Stimulated activated naive CD8-positive, alpha-beta T cell treated with anti-CD3 and anti-CD28 coated beads, Interleukin-15, Interleukin-2, amounts not matched to agents 100 U/mL and 50 U/mL, for 24 hours (primary cell): ENCODE results near the gene COLEC11.
"Not testable (repeated sequence)": the region's sequence is repeated elsewhere in the genome, so short reads cannot be mapped to it uniquely, and the experiment has no call there.

Experiments used
- ATAC-seq: fragments of 150-1000 bp; cut with Tn5 transposase; one replicate; pipeline ENCODE4 v1.10.0; 2021
- DNase-seq: peaks from one replicate; pipeline ENCODE4 v3.0.0; 2021

Gene COLEC11

DNA sequence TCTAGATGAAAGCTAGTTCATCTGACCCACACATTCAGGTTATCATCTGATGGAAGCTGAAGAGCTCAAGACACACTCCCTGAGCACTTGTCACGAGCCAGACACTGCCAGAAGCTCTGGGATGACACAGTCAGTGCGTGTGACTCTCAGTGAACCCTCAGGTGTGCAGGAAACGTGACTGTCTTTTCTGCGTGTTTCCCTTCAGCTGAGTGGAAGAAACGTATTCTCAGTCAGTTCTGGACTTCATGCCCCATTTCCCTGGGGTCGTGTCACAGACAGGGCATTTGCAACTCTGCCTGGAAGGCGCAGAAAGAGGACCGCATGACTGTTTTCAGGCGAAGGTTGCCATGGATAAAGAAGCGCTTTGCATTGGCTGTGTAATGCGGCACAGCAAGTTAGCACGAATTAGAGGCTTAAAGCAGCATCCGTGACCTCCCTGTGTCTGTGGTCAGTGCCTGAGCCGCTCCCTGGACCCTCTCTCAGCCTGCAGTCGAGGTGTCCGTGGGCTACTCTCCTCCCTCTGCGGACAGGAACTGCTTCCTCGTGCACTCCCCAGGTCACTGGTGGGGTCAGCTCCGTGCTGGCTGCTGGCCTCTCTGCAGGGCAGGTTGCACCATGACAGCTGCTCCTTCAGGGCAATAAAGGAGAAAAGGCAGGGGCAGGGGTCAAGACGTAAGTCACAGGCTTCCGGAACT is 59.8 kb downstream of the COLEC11 start:
- ATAC-seq = no peak

DNA sequence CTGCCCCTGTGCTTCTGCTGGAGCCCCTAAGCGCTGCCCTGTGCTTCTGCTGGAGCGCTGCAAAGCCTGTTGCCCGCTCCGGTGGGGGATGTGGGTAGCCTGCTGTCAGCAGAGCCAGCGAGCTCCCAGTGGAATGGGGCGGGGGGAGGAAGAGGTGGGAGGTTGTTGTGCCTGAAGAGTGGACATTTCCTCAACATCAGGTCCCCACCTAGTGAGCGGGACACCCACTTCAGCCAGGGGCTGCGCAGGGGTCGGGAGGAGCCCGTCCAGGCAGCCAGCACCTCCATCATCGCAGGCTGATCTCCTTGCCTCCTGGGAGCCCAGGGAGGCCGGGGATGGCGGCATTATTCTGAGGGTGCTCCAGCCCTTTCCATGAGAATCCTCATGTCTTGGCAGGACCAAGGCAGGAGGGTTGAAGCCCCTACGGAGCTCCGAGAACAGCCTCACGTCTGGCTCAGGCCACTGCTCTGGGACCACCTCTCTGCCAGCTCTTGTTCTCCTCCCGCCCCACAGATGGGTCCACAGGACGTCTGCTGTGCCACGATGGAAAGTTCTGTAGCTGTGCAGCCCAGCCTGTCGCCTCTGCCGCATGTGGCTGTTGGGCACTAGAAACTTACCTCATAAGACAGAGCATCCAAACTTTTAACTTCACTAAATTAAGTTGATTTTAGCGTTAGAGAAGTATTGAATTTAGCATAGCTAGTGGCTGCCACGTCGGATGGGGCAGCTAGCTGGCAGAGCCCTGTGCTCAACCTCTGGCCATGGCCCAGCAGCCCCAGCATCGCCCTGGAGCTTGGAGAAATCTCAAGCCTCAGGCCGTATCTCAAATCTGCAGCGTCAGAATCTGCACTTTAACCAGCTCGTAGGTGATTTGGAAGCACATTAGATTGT is 61.2 kb downstream of the COLEC11 start:
- DNase-seq (no peak), ATAC-seq (no peak)

More for the DNA sequence above, 59.8 kb downstream of the COLEC11 start:
- no peak for DNase-seq

DNA sequence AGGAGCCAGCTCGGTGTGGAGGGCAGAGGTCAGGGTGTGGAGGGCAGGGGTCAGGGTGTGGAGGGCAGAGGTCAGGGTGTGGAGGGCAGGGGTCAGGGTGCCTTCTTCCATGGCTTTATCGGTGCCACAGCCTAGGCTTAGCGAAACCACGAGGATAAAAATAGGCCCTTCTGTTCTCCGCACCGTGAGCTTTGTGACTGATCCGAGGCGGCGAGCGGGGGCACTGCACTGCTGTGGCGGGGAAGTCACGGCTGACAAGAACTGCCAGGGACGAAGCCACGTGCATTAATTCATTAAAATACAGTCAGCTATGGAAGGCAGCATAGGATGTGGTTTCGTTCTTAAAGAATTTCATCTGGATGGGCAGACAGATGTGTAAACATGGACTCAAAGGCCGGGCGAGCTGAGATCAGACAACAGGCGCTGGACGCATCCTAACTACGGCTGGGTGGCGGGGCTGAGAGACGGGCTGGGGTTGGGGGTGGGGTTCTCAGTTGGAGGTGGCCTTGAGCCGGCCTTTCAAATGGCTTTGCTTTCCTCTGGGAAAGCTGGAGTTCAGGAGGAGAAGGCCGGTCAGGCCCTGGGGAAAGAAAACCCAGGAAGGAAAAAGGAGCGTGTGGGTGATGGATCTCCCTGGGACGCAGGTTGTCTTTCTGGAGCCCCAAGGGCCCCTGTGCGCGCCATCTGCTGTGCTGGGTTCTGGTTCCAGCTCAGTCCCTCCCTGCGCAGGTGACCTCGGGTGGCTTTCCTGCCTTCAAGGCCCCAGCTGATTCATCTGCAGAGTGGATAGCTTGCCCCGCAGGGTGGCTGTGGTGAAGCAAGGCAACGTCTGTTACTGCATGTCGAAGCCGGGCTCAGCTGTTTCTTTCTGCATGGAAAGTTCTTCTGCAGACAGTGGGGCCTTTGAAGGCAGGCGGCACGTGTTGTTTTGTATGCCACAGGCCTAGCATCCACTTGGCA is 62.1 kb downstream of the COLEC11 start:
- ATAC-seq = no peak
- no peak for DNase-seq

DNA sequence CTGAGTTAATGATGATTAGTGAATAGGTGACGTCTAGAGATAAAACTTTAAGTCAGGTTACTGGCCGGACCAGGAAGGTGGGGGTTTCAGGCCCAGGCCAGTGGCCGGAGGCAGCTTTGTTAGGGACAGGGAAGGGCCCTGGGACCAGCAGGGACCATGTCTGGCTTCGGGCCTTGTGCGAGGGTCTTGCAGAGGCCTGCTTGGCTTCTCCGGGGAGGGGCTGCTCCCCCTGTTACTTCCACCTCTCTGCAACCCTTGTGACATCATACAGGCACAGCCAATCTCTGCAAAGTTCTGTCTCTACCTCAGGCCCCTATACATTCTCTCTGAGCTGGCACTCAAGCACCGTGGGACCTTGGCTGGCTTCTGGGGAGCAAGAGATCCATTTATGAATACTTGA is 63.0 kb downstream of the COLEC11 start, which contains the start of gene ALLC:
Gene ALLC (plus strand): TSS at position 320 of the 400 bp plus-strand sequence. CDS start 12,958 bp downstream, outside the sequence.
- ATAC-seq (no peak), DNase-seq (no peak)

- ATAC-seq (no peak), DNase-seq (no peak)
Measured at GRCh38 chr2:3659447-3660432, 64.8 kb downstream of the COLEC11 start.

DNA sequence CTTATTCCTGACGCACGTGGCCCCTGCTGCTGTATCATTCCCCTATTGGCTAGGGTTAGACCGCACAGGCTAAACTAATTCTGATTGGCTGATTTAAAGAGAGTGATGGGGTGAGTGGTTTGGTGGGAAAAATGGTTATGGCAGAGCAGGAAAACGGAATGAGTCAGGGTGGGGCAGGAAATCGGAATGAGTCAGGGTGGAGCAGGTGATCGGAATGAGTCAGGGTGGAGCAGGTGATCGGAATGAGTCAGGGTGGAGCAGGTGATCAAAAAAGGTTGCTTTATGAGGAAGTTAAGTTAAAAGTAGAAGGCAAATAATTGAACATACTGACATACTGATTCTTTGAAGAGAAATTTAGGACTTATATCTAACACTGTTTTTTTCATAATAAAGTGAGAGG is 65.7 kb downstream of the COLEC11 start:
- not testable (repeated sequence) for DNase-seq, ATAC-seq

GRCh38 chr2:3661149-3661660 is 66.3 kb downstream of the COLEC11 start:
- no peak for DNase-seq
- ATAC-seq = no peak

DNA sequence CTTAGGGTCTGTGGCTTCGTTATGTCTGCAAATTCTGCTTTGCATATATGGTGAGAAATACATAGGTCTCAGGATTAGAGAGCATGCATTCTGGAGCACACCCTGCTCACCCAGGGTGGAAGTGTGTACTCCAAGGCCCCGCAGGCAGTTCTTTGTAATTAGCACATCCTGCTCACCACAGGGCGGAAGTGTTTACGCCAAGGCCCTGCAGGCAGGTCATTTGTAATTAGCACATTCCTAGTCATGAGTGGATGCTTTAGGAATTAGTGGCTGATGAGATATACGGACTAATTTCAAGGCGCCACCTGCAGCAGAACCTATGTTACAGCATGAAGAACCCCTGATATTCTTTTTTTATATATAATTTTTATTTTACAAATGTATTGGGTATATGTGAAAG is 67.3 kb downstream of the COLEC11 start:
- ATAC-seq (no peak), DNase-seq (no peak)

GRCh38 chr2:3664118-3664517 is 69.2 kb downstream of the COLEC11 start:
- no peak for ATAC-seq
- DNase-seq = no peak

GRCh38 chr2:3664925-3665324 is 70.0 kb downstream of the COLEC11 start:
- no peak for ATAC-seq
- no peak for DNase-seq

DNA sequence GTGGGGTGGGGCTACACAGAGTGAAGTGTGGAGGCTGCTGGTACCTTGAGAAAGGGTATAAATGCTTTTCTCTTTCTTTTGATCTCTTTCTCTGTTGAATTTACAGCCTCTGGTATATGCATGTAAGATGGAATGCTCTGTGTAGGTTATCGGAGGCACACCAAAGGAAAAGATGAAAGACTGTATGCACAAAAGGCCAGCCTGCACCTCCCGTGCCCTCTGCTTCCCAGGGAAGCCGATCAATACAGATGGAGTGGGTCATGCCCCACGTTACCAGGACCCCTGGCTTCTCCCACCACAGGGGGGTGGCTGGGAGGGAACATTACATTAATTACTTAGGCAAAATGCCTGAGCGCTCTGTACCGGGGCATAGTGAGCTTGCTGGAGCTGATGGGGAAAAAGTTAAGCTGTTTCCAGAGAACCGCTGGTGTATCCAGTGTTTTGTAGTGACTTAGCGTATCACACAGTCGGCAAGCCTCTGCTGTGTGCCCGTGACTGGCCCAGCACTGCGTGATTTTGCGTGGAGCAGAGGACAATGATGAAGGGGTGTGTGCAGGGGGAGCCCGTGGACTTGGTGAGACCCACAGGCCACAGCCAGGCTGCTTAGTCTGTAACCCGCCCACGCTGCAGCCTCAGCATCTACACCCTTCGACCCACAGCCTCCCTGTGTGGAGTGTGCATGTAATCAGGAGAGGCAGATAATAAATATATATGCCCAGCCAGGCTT is 71.1 kb downstream of the COLEC11 start:
- ATAC-seq (no peak), DNase-seq (no peak)

DNA sequence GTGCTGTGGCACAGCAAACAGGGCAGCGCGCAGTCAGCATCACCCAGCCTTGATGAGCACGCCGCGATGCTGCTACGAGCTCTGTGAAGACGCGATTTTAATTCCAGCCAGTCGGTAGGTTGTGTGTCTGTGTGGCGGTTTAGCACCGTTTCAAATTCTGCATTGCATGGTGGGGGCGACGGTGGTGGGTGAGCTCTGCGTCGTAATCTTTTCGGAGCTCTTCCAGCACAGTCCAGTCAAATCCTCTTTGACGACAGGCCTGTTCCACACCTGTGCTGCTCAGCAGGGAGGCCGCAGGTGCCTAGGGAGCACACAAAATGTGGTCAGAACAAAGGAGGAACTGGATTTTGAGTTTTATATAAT is 71.7 kb downstream of the COLEC11 start:
- DNase-seq (no peak), ATAC-seq (no peak)

- ATAC-seq (no peak), DNase-seq (no peak)
Measured at GRCh38 chr2:3667151-3667631, 72.3 kb downstream of the COLEC11 start.

DNA sequence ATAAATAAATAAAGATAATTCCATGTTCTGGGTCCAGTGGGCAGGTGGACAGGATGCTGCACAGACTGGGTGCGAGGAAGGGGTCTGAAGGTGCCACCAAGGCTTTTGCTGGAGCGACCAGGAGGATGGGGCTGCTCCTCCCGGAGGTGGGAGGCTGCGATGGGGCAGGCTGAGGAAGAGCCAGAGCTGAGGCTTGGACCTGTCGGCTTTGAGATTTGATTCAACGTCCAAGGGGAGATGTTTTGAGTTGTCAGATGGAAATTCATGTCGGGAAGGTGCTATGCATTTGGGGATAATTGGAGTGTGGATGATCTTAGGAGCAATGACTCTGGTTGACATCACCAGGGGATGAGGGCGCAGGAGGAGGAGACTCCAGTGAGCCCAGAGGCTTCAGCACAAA is 74.7 kb downstream of the COLEC11 start:
- ATAC-seq (no peak), DNase-seq (no peak)

DNA sequence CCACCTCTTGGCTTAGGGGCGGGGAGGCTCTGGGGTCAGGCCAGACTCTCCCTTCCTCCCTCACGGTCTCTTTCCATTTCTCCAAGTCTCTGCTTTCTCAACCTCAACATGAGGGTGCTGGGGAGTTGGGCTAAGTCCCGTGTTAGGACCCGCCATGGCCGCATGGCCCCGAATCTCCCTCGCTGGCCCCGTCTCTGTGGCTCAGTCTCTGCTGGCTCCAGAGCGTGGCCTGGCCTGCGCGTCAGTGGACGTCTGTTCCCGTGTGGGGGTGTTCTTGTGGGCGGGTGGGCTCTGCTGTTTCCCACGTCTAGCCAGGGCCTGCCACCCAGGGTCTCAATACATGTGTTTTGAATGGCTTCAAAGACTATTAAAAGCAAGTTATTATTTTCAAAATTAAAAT is 75.5 kb downstream of the COLEC11 start:
- DNase-seq = no peak
- ATAC-seq = no peak

- no peak for ATAC-seq
- no peak for DNase-seq
Measured at GRCh38 chr2:3670941-3671340, 76.0 kb downstream of the COLEC11 start.

DNA sequence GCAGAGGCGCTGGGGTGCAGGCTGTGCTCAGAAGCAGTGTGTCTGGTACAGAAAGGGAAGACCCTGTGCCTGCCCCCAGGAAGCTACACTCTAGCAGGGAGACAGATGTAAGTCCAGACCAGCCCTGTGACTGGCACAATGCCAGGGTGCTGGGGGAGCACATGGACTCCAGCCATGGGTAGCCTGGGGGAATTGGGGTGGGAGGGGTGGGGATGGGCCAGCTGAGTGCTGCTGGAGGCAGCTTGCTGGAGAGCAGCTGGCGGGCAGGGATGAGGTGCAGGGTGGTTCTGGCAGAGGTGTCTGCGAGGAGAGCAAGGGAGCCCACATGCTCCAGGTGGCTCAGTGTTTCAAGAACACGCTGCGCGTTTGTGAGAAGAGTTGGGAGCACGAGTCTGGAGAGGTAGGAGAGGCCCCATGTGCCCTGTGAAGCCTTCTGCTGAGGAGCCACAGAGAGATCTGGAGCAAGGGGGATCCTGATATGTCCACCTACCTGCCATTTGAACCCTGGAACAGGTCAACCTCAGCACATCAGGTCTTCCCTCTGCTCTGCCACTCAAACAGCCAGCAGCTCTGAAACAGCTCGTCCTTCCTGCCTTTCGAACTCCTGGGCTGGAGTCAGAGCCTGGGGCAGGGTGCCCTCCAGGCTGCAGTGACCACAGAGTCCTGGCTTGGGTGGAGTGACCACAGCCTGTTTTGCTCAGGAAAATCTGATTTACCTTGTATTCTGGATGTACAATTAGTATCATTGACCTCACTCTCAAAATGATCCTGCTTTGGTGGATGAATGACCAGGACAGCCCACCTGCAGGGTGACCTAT is 78.2 kb downstream of the COLEC11 start:
- ATAC-seq (no peak), DNase-seq (no peak)

DNA sequence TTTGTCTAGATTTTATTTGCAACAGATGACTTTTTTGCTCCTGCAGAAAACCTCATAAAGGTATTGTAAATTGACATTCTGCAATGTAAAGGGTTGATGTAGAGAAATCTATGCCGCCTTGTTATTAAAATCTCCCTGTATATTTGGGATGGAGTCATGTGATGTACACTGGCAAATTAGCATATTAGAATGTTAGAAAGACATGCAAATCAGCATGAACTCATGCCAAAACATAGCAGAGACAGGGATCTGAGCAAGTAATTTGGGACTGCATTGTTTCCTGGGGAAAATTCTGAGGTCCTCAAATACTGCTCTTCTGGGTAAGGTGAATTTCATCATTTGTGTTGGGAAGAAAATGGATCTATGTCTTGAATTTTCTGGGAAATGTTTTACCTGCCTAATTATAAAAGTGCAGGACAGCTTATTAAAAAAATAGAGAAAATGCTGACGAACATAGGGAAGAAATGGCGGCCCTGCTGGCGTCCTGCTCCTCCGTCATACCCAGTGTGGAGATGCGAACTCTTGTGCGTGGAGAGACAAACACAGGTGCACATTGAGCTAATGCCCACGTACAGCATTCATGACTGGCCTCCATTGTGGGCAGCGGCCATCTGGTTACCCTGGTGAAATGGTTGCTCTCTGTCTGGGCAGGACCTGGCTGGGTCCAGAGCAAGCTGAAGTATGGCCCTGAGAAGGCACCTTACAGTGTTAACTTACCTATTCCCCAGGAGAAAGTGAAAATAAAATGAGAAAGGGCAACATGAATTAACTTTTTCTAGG is 79.3 kb downstream of the COLEC11 start:
- ATAC-seq (no peak), DNase-seq (no peak)
